NCI-H1092 (cell line): ENCODE results near the gene PDZD7.

Source experiments
- DNase-seq: peaks from one replicate; lab custom pipeline; 2025; lab: John Stamatoyannopoulos, UW

Gene PDZD7

DNA sequence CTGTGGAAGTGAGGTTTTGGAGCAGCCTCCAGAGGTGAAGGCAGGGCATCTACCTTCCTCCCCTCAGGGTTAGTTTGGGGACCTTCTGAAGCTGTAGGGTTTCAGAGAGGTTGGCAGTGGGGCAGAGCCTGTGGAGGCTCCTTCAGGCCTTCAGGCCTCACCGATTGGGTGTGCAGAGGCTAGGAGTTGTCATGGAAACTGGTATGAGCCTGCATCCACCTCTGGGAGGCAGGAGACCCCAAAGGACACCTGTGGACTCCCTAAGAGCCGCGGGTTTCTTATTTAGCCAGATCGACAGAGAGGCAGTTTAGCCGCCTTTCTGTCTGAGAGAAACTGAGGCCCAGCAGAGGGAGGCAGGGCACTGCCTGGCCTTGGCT is 29.3 kb downstream of the PDZD7 start:
- no peak for DNase-seq

DNA sequence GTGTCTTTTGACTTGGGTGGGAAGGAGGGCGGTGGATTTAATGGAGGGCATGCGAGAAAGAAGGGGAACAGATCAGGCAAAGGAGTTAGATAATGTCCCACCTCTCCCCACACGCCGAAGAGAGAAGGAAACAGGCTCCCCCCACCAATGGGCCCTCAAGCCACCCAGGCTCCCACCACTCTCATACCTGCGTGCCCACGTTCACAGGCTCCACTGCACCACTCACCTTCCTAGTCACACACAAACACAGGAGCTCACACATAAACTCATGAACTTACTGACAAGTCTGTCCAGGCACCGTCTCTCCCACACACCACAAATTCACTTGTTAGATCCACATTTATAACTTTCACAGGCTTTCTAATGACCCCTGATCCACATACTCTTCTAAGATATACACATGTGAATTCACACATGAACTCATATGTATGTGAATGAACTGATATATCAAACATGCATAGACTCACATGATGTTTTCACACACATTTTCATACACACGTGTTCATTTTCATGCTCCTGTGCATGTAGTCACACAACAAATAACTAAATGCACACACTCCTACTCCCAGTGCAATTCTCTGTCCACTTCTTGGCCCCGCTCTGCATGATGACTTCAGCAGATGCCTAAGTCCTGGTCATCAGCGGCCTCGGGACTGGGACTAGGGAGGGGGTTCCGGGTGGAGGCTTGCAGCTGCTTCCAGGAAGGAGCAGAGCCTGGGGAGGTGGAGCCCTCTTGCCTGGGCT is 29.8 kb downstream of the PDZD7 start:
- DNase-seq: no peak

GRCh38 chr10:101000127-101000914 is 30.6 kb downstream of the PDZD7 start:
- no peak for DNase-seq

DNA sequence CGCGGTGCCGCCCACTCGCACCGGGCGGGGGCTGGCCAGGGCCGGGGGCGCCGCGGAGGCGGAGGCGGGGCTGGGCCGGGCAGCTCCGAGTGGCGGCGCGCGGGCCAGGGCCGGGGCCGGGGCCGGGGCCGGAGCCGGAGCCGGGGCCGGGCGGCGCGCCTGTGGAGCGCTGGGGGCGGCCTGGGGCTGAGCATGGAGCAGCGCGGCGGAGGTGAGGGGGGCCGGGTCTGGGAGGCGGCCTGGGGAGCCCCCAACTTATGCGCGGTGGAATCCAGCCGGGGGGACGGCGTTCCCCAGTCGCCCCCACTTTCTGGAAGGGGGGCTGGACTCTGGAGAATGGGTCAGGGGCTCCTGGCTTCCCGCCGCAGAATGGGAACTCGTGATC is 31.2 kb downstream of the PDZD7 start, which contains the start of gene LZTS2:
Gene LZTS2 (plus strand): TSS at position 67 of the 385 bp plus-strand sequence. CDS start 2,731 bp downstream, outside the sequence.
- no peak for DNase-seq

DNA sequence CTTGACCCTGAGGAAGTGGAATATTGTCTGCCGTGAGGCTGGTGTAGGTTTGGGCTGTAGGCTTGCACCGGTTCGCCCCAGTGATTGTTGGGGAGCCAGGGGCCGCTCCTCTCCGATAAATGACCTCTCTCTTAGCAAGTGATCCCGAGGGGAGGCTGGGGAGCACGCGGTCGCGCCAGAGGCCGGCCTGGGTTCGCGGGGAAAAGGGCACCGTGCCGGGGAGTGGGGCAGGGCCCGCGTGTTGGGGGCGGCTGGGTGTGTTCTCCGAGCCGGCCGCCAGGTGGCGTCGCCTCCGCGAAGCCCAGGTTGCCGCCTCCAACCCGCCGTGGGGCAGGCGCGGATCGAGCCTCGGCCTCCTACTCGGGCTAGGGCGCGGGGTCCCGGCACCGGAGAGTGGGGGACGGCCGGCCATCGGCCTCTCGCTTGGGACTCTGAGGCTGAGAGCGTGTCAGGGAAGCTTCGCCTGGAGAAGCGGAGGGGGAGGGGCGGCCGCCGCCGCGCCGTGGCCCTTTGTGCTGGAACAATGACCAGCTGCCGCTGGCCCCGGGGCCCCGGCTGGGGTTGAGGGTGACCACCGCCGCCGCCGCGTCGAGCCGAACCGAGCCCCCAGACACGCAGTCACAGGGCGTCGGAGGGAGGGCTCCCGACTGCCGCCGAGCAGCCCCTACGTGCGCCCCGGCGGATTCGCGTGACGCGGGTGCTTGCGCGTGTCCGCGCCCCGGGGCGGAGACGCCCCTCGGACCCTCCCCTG is 31.8 kb downstream of the PDZD7 start:
- DNase-seq: peak; percentile 30

DNA sequence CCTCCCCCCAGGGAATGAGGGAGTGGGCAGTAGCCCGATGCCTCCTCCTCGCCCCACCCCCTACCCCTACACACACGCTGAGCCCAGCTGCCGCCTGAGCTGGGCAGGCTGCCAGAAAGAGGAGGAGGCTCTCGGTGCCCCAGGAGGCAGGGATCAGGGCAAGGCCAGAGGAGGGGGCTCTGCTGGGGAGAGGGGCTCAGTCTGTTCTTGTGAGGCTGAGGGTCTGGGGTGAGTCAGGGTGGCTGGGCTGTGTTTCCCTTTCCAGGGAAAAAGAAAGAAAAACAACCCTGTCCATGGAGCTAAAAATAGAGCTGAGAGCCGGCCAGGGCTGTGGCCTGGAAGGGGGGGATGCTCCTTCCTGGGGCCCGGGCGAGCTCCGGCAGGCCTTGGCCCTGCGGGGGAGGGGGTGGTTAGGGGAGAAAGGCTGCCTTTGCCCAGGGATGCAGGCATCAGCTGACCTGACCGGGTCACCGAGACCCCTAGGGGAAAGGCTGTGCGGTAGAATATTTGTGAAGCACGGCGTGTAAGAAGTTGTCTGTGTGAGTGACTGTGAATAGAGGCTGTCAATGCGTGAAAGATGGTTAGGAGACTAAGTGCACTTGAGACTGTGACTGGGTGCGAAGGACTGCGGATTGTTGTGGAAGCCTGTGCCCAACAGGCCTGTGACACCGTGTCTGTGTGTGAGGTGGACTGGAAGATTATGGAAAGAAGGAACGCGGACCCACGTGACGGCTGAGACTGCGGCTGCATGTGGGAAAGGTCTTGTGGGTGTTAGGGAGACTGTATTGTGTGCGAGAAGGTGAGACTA is 32.5 kb downstream of the PDZD7 start:
- DNase-seq: peak; percentile 83

DNA sequence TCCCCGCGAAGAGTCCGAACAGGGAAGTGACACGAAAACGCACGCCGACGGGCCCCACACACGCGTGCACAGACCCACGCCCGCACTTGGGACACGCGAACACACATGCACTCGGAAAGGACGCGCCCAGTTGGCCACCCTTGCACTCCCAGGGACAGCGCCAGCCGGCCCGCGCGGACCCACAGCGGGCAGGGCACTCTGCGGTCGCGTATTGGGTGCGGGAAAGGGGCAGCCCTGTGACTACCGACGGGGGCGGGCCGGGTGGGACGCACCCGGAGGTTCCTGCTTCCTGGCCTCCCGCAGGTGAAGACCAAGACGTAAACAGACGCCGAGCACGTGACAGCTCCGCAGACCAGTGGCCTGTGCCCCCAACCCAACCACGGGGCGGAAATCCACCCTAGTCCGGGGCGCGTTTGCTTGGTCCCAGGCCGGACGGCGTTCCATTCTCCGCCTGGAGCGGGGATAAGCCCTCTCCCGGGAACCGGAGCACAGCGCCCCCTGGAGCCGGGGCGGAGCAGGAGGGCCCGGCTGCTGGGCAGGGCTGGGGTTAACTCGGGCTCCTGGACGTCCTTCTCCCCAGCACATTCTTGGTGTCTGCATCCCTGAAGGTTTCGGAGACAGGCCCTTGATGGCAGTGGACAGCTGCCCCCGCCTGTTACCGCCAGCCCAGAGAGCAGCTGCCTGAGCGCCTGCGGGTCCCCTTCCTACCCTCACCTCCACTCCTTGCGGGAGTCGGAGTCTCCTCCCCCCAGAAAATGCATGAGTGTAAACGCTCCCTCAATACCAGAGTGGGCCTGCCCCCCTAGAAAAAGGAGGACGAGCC is 33.4 kb downstream of the PDZD7 start:
- peak; percentile 13 for DNase-seq

- no peak for DNase-seq
These were observed 34.1 kb downstream of the PDZD7 start for GRCh38 chr10:100996678-100997359.

- no peak for DNase-seq
These were observed 35.7 kb downstream of the PDZD7 start for GRCh38 chr10:100995181-100995580.

- no peak for DNase-seq
These were observed 36.8 kb downstream of the PDZD7 start for GRCh38 chr10:100993986-100994708.

DNA sequence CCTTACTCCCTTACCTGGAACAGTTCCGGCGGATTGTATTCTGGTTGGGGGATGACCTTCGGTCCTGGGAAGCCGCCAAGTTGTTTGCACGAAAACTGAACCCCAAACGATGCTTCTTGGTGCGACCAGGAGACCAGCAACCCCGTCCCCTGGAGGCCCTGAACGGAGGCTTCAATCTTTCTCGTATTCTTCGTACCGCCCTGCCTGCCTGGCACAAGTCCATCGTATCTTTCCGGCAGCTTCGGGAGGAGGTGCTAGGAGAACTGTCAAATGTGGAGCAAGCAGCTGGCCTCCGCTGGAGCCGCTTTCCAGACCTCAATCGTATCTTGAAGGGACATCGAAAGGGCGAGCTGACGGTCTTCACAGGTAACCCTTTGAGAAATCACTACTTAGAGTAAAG is 41.8 kb downstream of the PDZD7 start:
- DNase-seq: no peak

DNA sequence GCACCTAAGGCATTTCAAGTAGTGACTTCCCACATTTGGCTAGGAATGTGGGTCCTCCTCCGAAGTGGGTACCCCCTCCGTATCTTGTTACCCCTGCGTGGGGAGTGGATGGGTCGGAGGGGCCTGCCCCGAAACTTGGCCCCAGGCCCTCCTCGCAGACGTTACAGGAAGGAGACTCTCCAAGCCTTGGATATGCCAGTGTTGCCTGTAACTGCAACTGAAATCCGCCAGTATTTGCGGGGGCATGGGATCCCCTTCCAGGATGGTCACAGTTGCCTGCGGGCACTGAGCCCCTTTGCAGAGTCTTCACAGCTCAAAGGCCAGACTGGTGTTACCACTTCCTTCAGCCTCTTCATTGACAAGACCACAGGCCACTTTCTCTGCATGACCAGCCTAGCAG is 42.8 kb downstream of the PDZD7 start:
- DNase-seq: no peak

GRCh38 chr10:100987685-100988049 is 43.3 kb downstream of the PDZD7 start:
- no peak for DNase-seq

- DNase-seq: peak; percentile 38
These were observed 43.8 kb downstream of the PDZD7 start, which contains the start of the genes MRPL43 and TWNK for GRCh38 chr10:100986952-100987684. Gene MRPL43, minus strand, starts transcription at chr10:100987497. Its CDS starts 54 bp downstream, at chr10:100987443. Gene TWNK, plus strand, starts transcription at chr10:100987543. Its CDS starts 668 bp downstream, at chr10:100988211.

DNA sequence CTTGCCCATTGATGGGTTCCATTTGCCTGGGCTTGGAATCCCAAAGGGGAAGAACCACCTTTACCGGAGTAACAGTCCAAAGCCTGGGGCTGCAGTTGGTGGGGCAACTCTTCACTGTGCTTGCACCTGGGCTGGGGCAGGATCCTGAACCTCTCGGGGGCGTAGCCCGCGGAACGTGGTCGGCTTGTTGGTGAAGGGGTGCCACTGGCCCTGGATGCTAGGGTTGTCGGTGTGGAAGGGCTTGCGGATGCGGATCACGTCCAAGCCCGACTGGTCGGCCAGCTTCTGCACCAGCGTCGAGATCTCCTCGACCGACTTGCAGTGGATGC is 44.3 kb downstream of the PDZD7 start:
- no peak for DNase-seq

DNA sequence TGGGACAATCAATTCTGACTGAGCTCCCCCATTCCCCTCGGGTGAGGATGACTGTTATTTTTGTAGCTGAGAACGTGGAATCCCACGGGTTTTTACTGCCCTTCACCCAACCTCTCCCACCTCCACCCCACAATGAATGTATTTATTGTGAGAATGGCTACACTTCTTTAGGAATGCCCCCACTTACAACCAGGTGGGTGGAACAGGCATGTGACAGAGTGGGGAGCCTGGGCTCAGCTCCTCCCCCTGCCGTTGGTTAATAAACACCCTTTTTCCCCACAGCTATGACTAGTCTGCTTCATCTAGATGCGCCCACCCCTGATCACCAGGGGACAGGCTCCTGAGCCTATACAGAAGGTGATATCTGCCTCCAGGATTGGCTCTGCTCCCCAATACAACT is 45.6 kb downstream of the PDZD7 start:
- no peak for DNase-seq

- DNase-seq: no peak
These were observed 46.2 kb downstream of the PDZD7 start for GRCh38 chr10:100984672-100985177.

GRCh38 chr10:100983868-100984671 is 46.9 kb downstream of the PDZD7 start:
- DNase-seq: no peak
